ENCODE measurements around the gene PRKN. TPM values are rescaled to one million over a fixed set of nuclear protein-coding genes. Genes with fewer than 3 reads are reported as not detected.

PRKN gene
- total and polyA plus RNA-seq, 9 donors, result 3.0 to 15.0 (median 9.2) TPM

DNA sequence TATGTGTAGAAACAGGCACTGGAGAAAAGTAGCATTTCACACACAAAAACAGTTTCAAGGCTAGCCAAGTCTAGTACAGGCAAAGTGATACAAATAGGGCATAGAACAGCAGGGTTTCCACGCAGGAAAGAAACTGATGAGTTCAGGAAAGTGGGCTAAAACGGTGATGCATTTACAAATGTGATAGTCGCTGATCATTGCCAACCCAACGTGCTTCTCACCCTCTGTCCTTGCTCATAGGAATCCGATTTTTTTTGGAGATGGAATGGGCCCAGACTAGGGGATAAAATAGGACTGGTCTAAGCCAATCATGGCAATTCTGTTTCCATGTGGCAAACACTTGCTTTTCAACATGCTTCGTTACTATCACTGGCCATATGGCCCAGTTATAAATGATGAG is 536.6 kb downstream of the PRKN start:
- no peaks in the 10 kb centered on the region for H3K4me1 ChIP-seq (ENCODE audit: insufficient read depth)
- TF ChIP-seq, protein P1, sequence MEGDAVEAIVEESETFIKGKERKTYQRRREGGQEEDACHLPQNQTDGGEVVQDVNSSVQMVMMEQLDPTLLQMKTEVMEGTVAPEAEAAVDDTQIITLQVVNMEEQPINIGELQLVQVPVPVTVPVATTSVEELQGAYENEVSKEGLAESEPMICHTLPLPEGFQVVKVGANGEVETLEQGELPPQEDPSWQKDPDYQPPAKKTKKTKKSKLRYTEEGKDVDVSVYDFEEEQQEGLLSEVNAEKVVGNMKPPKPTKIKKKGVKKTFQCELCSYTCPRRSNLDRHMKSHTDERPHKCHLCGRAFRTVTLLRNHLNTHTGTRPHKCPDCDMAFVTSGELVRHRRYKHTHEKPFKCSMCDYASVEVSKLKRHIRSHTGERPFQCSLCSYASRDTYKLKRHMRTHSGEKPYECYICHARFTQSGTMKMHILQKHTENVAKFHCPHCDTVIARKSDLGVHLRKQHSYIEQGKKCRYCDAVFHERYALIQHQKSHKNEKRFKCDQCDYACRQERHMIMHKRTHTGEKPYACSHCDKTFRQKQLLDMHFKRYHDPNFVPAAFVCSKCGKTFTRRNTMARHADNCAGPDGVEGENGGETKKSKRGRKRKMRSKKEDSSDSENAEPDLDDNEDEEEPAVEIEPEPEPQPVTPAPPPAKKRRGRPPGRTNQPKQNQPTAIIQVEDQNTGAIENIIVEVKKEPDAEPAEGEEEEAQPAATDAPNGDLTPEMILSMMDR (IDR thresholded peaks at IDR 0.05), result no peak
- no peak overlapping the region for H3K4me3 ChIP-seq
- intact Hi-C loops (cut with DNase I), result no loop called here
- H3K27me3 ChIP-seq, result no peaks in the 10 kb centered on the region
- no peaks in the 10 kb centered on the region for H3K9me3 ChIP-seq
- no peaks in the 10 kb centered on the region for H3K36me3 ChIP-seq
- DNase-seq, result no peak
- H3K27ac ChIP-seq, result no peak overlapping the region
- 86 to 91% (median 88%) methylated on average over 6 of the region's 6 CpGs for WGBS, 3 donors

DNA sequence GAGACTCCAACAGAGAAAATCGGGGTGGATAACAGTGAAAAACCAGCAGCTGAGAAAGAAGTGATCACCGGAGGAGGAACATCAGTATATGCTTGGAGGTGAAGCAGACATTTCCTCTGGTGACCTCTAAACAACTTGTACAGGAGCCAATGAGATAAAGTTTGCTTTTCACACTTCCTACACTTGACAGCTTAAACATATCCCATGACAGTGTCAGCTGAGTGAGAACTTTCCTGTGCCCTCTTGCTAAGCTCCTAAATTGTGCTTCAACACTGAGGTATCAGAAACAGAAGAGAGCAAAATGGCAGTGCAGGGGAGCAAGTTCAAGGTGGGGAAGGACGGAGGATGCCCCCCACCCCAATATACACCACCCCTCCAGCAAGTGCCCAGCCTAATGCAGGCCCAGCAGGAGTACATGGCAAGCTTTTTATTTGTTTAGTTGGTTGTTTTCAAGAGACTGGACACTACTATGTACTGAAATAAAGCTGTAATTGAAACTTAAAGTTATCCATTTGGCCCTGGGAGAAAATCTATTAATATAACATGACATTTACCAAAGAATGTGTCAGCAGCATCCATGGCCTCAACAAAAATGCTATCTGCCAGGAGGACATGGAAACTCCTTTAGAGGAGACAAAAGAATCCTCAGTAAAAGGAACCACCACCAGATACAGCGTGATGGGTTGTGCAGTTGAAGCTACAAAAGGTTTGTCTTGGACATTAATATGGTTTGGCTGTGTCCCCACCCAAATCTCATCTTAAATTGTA is 540.2 kb downstream of the PRKN start:
- intact Hi-C loops (cut with DNase I), result no loop called here
- Histone ChIP-seq H3K36me3 (no peaks in the 10 kb centered on the region), H3K27me3 (no peaks in the 10 kb centered on the region), H3K4me1 (ENCODE audit: insufficient read depth) (no peaks in the 10 kb centered on the region), H3K4me3 (no peak overlapping the region), H3K27ac (no peak overlapping the region), H3K9me3 (no peaks in the 10 kb centered on the region)
- TF ChIP-seq, protein P1 (IDR thresholded peaks at IDR 0.05), result no peak
- TF ChIP-seq POLR2A (IDR thresholded peaks at IDR 0.05), result no peak
- TF ChIP-seq EP300 (IDR thresholded peaks at IDR 0.05), result no peak
- DNase-seq, result no peak
- WGBS, 3 donors, result 80 to 87% (median 84%) methylated on average over 4 of the region's 4 CpGs

DNA sequence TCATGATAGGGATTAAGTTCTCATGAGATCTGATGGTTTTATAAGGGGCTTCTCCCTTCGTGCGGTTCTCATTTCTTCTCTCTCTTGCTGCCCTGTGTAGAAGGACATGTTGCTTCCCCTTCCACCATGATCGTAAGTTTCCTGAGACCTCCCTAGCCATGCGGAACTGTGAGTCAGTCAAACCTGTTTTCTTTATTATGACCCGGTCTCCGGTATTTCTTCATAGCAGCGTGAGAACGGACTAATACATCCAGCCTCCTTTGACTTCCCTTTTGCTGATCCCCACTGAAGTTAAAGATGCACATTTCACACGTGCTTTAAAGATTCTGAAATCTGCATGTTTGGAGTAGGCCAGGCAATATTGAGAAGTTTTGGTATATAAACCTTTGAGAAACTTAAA is 543.1 kb downstream of the PRKN start:
- H3K4me1 ChIP-seq (ENCODE audit: insufficient read depth), result no peaks in the 10 kb centered on the region
- WGBS, 3 donors, result 91 to 95% (median 93%) methylated on average over 9 of the region's 9 CpGs
- no peaks in the 10 kb centered on the region for H3K27me3 ChIP-seq
- DNase-seq, result no peak
- intact Hi-C loops (cut with DNase I), result no loop called here
- no peak overlapping the region for H3K4me3 ChIP-seq
- H3K27ac ChIP-seq, result no peak overlapping the region
- no peaks in the 10 kb centered on the region for H3K36me3 ChIP-seq
- TF ChIP-seq POLR2A (IDR thresholded peaks at IDR 0.05) (no peak), EP300 (IDR thresholded peaks at IDR 0.05) (no peak)
- TF ChIP-seq, protein P1 (IDR thresholded peaks at IDR 0.05), result no peak
- no peaks in the 10 kb centered on the region for H3K9me3 ChIP-seq

DNA sequence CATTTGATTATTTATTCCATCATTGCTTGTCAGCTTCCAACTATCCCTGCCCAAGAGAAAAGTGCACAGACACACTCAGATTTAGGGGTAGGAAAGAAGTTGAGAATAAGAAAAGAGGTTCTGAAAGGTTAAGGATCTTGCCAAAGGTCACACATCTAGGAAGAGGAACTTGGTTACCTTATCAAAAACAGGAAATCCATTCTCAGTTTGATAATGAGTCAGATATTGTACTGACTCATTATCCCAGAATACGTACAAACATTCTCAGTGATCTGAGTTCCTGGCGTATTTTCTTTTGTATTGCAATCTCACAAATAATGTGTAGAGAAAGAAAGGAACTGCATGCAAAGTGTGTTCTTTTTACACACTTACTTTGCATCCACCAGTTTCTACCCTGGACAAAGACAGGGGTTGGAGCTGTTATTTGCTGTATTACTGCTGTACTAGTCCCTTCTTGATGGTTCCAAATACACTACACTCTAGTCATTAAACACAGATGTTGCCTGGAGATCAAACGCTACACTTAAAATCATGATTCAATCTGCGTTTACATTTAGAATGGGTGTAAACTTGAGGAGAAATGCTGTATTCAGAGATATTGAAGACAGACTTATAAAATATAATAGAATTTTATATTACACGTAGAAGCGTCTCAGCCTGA is 545.7 kb downstream of the PRKN start:
- no peak for TF ChIP-seq EP300 (IDR thresholded peaks at IDR 0.05)
- no peak for TF ChIP-seq POLR2A (IDR thresholded peaks at IDR 0.05)
- TF ChIP-seq, protein P1 (IDR thresholded peaks at IDR 0.05), result no peak
- intact Hi-C loops (cut with DNase I), result no loop called here
- 84 to 92% (median 85%) methylated on average over 6 of the region's 6 CpGs for WGBS, 3 donors

More for the DNA sequence above, 545.7 kb downstream of the PRKN start:
- Histone ChIP-seq H3K4me3 (no peak overlapping the region), H3K27ac (no peak overlapping the region), H3K36me3 (no peaks in the 10 kb centered on the region), H3K4me1 (ENCODE audit: insufficient read depth) (no peaks in the 10 kb centered on the region), H3K9me3 (no peaks in the 10 kb centered on the region), H3K27me3 (no peaks in the 10 kb centered on the region)
- no peak for DNase-seq
